Measurements from ENCODE around the gene CD247. TPM values are rescaled to one million over a fixed set of nuclear protein-coding genes. Genes with fewer than 3 reads are reported as not detected.

Gene CD247
- total RNA-seq, 1 experiment from 2014 or later = not detected

- BruUV-seq (replicated peaks) = no TSS peak
- Histone ChIP-seq H3K27me3 (ENCODE audit: low read length) (no peaks in the 10 kb centered on the region), H3K4me1 (ENCODE audit: insufficient read depth, low read length) (no peaks in the 10 kb centered on the region), H4K20me1 (ENCODE audit: low read length) (no peaks in the 10 kb centered on the region), H3F3A (ENCODE audit: low read length, unreplicated experiment) (no peaks in the 10 kb centered on the region), H3K4me3 (ENCODE audit: low read length) (no peak overlapping the region), H3K79me2 (ENCODE audit: low read length) (no peaks in the 10 kb centered on the region), H3K27ac (ENCODE audit: low read length) (no peak overlapping the region), H3K9ac (ENCODE audit: low read length) (no peak overlapping the region), H3K9me3 (ENCODE audit: low read length) (no peaks in the 10 kb centered on the region), H2AFZ (ENCODE audit: low read length) (no peak overlapping the region), H3K4me2 (ENCODE audit: low read length) (no peak overlapping the region), H3K36me3 (ENCODE audit: low read depth, low read length) (peaks cover 9% of the 10 kb centered on the region; the same call in 1 of the 2 replicates), H3K9me2 (replicated peaks; ENCODE audit: low read length) (no peaks in the 10 kb centered on the region)
- intact Hi-C loops (cut with micrococcal nuclease) = no loop called here
- CTCF ChIA-PET = no interaction called here
- POLR2A ChIA-PET (ENCODE audit: unreplicated experiment) = no interaction called here
- no peak for TF ChIP-seq EZH2 (IDR thresholded peaks at IDR 0.05; ENCODE audit: low read length, unreplicated experiment)
- no peak for TF ChIP-seq EZH2phosphoT487 (IDR thresholded peaks at IDR 0.05; ENCODE audit: borderline replicate concordance, low read length)
- TF ChIP-seq, protein P1, sequence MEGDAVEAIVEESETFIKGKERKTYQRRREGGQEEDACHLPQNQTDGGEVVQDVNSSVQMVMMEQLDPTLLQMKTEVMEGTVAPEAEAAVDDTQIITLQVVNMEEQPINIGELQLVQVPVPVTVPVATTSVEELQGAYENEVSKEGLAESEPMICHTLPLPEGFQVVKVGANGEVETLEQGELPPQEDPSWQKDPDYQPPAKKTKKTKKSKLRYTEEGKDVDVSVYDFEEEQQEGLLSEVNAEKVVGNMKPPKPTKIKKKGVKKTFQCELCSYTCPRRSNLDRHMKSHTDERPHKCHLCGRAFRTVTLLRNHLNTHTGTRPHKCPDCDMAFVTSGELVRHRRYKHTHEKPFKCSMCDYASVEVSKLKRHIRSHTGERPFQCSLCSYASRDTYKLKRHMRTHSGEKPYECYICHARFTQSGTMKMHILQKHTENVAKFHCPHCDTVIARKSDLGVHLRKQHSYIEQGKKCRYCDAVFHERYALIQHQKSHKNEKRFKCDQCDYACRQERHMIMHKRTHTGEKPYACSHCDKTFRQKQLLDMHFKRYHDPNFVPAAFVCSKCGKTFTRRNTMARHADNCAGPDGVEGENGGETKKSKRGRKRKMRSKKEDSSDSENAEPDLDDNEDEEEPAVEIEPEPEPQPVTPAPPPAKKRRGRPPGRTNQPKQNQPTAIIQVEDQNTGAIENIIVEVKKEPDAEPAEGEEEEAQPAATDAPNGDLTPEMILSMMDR (conservative IDR thresholded peaks at IDR 0.05; ENCODE audit: low read depth, low read length) = no peak
- no peak for ATAC-seq
- DNase-seq = no peak
Observed at GRCh38 chr1:167392200-167392696, 126.1 kb downstream of the CD247 start.

DNA sequence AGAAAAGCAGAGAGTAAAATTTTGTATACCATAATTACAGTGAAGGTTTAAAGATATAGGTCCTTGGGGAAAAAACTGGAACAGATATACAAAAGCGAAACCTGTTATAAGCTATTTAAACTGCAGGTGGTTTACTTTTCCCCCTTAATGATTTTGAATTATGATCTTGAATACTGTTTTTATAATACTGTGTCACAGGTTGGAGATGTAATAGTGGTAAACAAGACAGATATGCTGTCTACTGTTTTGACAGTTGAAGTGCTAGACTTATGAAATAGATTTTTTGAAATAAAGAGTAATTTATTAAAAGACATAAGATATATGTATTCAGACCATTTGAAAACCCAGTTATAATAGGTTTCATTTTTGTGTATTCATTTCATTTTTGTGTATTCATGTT, 129.4 kb downstream of the CD247 start:
- TF ChIP-seq EZH2 (IDR thresholded peaks at IDR 0.05; ENCODE audit: low read length, unreplicated experiment) (no peak), EZH2phosphoT487 (IDR thresholded peaks at IDR 0.05; ENCODE audit: borderline replicate concordance, low read length) (no peak)
- TF ChIP-seq, protein P1 (conservative IDR thresholded peaks at IDR 0.05; ENCODE audit: low read depth, low read length) = no peak
- no peak overlapping the region for H3K9ac ChIP-seq (ENCODE audit: low read length)
- intact Hi-C loops (cut with micrococcal nuclease) = no loop called here
- no peak overlapping the region for H3K4me3 ChIP-seq (ENCODE audit: low read length)
- H3K27ac ChIP-seq (ENCODE audit: low read length) = no peak overlapping the region
- H3F3A ChIP-seq (ENCODE audit: low read length, unreplicated experiment) = no peaks in the 10 kb centered on the region
- POLR2A ChIA-PET (ENCODE audit: unreplicated experiment) = no interaction called here
- H3K4me2 ChIP-seq (ENCODE audit: low read length) = no peak overlapping the region
- no peaks in the 10 kb centered on the region for H3K79me2 ChIP-seq (ENCODE audit: low read length)
- no peak for ATAC-seq
- no peak for DNase-seq
- H3K36me3 ChIP-seq (ENCODE audit: low read depth, low read length) = peaks cover 6% of the 10 kb centered on the region; the same call in 1 of the 2 replicates
- no peaks in the 10 kb centered on the region for H3K4me1 ChIP-seq (ENCODE audit: insufficient read depth, low read length)
- CTCF ChIA-PET = no interaction called here
- H4K20me1 ChIP-seq (ENCODE audit: low read length) = no peaks in the 10 kb centered on the region
- no TSS peak for BruUV-seq (replicated peaks)
- no peaks in the 10 kb centered on the region for H3K27me3 ChIP-seq (ENCODE audit: low read length)
- H3K9me3 ChIP-seq (ENCODE audit: low read length) = no peaks in the 10 kb centered on the region
- no peaks in the 10 kb centered on the region for H3K9me2 ChIP-seq (replicated peaks; ENCODE audit: low read length)
- no peak overlapping the region for H2AFZ ChIP-seq (ENCODE audit: low read length)

DNA sequence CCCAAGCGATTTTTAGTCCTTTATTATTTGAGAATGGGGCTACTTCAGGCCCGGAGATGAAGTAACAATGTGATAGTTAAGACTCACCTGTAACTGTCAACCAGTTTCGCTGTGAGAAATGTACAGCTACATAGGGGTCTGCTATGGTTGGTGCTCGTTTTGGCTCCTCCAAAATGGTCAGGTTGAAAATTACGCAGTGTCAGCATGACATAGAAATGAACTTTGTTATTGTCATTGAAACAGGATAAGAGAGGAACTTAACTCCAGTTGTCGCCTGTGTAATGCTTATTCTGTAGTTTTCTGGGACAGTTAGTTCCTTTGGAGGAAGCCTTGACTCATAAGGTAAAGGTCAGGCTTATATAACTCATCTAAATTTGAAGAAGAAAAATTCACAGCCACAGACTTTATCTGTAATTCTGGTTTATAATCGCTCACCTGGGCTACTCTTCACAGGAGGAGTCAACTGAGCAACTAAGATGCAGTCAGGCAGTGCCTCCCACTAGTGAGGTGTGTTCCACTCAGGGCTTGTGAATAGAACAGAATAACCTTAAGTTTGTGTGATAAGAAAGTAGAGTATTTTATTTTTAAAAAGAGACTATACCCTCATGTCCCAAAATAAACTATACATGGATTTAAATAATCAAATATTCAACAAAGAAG, 130.9 kb downstream of the CD247 start:
- ChIA-PET POLR2A (ENCODE audit: unreplicated experiment) (no interaction called here), CTCF (no interaction called here)
- H3K27ac ChIP-seq (ENCODE audit: low read length) = no peak overlapping the region
- H3K9ac ChIP-seq (ENCODE audit: low read length) = no peak overlapping the region
- no peaks in the 10 kb centered on the region for H3K9me3 ChIP-seq (ENCODE audit: low read length)
- no peak overlapping the region for H3K4me2 ChIP-seq (ENCODE audit: low read length)
- no peak overlapping the region for H2AFZ ChIP-seq (ENCODE audit: low read length)
- peaks cover 6% of the 10 kb centered on the region; the same call in 1 of the 2 replicates for H3K36me3 ChIP-seq (ENCODE audit: low read depth, low read length)
- TF ChIP-seq, protein P1 (conservative IDR thresholded peaks at IDR 0.05; ENCODE audit: low read depth, low read length) = no peak
- TF ChIP-seq EZH2 (IDR thresholded peaks at IDR 0.05; ENCODE audit: low read length, unreplicated experiment) (no peak), EZH2phosphoT487 (IDR thresholded peaks at IDR 0.05; ENCODE audit: borderline replicate concordance, low read length) (no peak)
- no peak overlapping the region for H3K4me3 ChIP-seq (ENCODE audit: low read length)
- no peaks in the 10 kb centered on the region for H3K9me2 ChIP-seq (replicated peaks; ENCODE audit: low read length)
- no peaks in the 10 kb centered on the region for H3K4me1 ChIP-seq (ENCODE audit: insufficient read depth, low read length)
- BruUV-seq (replicated peaks) = no TSS peak
- no peaks in the 10 kb centered on the region for H3K27me3 ChIP-seq (ENCODE audit: low read length)
- no peak for DNase-seq
- intact Hi-C loops (cut with micrococcal nuclease) = no loop called here
- H3F3A ChIP-seq (ENCODE audit: low read length, unreplicated experiment) = no peaks in the 10 kb centered on the region
- no peaks in the 10 kb centered on the region for H4K20me1 ChIP-seq (ENCODE audit: low read length)
- H3K79me2 ChIP-seq (ENCODE audit: low read length) = no peaks in the 10 kb centered on the region
- peak; percentile 40; the same call in 1 of the 2 replicates for ATAC-seq
